ENCODE results near the gene DVL2.

GRCh38 chr17:7205561-7205960 lies 28.8 kb downstream of the DVL2 start:
- TF ChIP-seq EZH2 (IDR thresholded peaks at IDR 0.05) = no peak
- no peak for TF ChIP-seq POLR2AphosphoS5 (IDR thresholded peaks at IDR 0.05; ENCODE audit: borderline replicate concordance, low read depth, low read length)
- TF ChIP-seq FOXP2 (optimal IDR thresholded peaks at IDR 0.05; ENCODE audit: control extremely low read depth, extremely low read length, insufficient read depth) = no peak

Data from SK-N-MC (cell line).